Stimulated activated CD8-positive, alpha-beta memory T cell treated with anti-CD3 and anti-CD28 coated beads, Interleukin-15, amount 100 ng/mL, for 48 hours (primary cell): ENCODE results near the gene BOK.
"Not testable (repeated sequence)": the region's sequence is repeated elsewhere in the genome, so short reads cannot be mapped to it uniquely, and the experiment has no call there.

Source experiments
- DNase-seq, 2 donors: peaks; one replicate each; pipeline ENCODE4 v3.0.0-alpha.2; 2020; ENCODE audit warnings: low read depth in 2 of 2

The BOK gene, protein sequence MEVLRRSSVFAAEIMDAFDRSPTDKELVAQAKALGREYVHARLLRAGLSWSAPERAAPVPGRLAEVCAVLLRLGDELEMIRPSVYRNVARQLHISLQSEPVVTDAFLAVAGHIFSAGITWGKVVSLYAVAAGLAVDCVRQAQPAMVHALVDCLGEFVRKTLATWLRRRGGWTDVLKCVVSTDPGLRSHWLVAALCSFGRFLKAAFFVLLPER

DNA sequence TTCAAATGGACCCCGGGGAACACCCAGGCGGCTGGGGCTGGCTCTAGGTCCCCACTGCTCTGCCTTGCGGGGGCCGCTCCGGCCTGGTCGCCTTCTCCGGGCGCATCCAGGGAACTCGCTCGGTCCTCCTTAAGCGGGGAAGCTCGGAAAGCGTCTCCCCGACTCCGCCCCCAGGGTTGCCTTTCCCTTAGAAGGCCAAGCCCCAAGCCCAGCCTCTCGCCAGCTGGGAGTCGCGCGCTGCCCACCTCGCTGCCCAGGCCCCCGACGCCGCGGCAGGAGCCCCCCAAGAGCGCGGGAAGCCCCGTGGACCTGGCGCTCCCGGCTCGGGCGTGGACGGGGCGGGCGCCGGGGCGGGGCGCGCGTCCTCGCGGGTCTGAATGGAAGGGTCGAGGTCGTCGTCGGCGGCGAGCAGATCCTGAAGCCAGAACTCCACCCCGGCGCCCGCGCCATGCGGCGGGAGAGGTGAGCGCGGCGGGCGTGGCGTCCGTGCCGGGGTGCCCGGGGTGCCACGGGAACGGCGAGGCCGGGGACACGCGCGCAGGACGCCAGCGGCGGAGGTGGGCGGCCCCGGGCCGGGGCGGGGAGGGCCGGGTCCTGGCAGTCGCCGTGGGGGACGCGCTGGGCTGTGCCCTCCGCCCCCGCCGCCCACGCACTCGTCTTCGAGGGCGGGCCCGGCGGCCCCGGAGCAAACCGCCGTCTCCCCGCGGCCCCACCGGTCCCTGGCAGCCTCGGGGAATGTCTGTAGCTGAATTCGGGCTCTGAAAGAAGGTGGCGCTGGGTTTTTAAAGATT is at the start of gene BOK:
TSS of gene BOK (plus strand) at position 214 of the 791 bp plus-strand sequence. CDS start 739 bp downstream, outside the sequence.
- no peak for DNase-seq

DNA sequence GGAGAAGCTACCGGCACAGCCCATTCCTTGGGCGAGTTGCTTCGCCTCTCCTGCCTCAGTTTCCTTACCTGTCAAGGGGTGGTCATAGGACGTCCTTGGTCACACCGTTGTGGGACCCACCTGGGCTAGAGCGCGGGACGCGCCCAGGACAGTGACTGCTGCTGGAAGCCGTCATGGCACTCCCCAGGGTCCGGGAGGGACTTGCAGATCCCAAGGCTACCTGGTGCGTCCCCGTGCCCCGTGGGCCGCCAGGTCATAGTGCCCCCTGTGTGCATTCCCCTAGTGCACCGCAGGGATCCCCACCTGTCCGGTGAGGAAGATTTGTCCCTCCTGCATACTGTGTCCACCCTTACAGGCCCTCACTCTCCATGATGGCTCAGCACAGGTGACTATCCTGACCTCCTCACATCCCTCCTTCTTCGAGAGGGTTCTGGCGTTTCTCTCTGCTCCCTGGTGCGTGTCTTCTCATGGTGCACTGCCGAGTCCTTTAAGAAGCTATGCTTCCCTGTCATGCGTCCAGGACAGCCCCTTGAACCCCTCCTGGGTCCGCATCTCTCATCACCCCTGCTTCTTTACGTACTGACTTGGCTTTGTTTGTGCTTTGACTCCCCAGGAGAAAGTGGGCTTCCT is 49.3 kb upstream of the BOK start:
- no peak for DNase-seq

DNA sequence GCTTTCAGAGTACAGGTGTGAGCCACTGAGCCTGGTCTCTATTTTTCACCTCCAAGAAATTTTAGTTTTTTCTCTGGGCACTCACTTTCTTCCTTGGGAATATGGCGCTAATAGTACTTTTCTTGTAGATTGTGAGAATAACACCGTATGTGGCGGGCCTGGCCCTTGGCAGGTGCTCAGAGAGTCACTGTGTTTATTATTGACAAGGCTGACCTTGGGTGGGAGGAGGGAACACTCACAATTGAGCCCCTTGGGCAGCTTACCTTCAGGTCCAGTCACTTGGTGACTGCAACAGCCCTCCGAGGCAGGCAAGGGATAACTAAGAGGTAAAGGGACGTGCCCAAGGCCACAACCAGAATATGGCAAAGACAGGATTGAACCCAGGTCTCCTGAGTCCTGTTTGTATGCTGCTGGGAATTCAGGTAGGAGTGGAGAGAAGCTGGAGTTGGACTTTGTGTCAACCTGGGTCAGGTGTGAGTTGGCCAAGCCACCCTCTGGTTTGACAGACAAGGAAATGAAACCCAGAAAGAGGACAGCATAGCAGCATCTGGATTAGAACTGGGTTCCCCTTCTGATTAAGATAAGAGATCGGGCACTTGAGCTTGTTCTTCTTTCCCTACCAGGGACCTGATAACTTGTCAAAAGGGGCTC is 47.3 kb upstream of the BOK start:
- DNase-seq: no peak

DNA sequence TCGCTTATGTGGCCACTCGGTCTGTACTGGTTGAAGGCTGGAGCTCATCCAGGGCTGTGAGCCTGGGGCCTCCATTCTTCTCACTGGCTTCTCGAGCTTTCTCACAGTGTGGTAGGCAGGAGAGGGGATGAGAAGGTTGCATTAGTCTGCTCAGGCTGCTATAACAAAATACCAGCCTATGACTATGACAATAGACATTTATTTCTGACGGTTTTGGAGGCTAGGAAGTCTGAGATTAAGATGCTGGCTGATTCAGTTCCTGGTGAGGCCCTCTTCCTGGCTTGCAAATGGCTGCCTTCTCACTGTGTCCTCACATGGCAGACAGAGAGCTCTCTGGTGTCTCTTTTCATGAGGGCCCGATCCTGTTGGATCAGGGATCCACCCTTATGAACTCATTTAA is 44.0 kb upstream of the BOK start:
- DNase-seq: no peak

DNA sequence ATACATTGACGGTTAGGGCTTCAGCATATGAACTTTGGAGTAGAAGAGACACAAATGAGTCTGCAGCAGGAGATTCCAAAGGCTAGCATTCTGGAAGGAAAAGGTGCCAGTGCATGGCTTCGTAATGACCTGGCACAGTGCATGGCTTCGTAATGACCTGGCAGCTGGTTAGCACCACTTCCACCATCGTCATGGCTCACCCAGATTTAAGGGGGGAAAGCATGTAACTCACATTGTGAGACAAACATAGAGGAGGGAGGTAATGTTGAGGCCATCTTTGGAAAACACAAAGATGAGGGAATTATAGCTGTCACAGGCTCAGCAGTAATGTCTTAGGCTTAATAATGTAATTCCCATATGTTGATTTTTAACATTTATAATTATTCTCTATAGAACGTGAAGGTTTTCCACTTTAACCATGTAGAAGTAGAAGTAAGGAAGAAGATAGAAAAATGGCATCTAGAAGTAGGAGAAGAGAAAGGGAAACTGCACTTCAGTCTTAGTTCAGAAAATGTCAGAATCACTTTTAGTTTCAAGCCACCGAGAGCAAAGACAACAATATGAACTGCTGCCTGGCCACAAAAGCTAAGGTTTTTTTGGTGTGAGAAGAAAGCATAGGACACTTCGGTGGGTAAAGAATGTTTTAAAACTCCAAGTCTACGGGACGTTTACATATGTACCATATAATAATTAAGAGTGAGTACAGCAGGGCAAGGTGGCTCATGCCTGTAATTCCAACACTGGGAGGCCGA is 43.4 kb upstream of the BOK start:
- DNase-seq: no peak

DNA sequence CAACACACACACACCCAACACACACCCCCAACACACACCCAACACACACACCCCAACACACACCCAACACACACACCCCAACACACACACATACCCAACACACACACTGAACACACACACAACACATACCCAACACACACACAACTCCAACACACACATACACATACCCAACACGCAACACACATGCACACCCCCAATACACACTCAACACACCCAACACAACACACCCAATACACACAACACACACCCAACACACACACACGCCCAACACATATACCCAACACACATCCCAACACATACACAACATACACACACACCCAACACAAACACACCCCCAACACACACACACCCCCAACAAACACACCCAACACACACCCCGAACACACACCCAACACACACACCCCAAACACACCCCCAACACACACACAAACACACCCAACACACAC is 42.0 kb upstream of the BOK start:
- no peak for DNase-seq

DNA sequence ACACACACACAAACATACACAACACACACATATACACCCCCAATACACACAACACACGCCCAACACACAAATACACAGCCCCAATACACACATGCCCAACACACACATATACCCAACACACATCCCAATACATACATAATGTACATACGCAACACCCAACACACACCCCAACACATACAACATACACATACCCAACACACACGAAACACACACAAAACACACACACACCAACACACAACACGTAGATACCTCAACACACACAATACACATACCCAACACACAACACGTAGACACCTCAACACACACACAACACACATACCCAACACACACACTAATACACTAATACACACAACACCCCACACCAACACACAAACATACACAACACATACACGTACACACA is 41.2 kb upstream of the BOK start:
- no peak for DNase-seq

DNA sequence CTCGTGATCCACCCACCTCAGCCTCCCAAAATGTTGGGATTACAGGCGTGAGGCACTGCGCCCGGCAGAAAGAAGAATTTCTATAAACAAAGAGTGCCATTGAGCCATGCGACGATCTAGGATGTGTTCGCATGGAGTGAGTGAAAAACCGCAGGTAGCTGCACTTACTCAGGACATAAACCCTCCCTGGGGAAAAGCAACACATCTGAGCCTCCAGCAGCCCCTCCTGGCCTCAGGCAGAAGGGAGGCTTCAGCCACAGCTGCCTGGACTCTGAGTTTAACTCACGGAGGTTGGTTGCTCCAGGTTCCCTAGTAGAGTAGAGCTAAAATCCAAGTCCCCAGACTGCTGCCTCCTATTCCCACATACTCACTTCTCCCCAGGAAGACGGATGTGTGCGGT is 38.9 kb upstream of the BOK start:
- DNase-seq: no peak

DNA sequence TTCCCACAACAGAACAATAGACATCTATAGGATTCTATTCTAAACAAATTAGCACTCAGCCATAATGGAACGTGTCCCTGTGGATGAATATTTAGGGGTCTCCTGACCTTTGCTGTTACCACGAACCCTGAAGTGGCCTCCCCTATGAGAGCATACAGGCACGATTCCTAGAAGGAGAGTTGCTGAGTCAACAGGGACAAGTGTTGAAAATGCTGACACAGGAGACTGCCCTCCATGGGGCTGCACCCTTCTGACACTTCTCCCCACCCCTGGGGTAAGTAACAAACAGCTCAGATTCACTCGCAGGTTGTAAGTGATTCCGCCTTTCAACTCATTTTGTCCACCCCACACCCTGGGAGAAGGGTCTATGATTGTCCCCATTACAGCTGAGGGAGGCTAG is 36.1 kb upstream of the BOK start:
- no peak for DNase-seq

DNA sequence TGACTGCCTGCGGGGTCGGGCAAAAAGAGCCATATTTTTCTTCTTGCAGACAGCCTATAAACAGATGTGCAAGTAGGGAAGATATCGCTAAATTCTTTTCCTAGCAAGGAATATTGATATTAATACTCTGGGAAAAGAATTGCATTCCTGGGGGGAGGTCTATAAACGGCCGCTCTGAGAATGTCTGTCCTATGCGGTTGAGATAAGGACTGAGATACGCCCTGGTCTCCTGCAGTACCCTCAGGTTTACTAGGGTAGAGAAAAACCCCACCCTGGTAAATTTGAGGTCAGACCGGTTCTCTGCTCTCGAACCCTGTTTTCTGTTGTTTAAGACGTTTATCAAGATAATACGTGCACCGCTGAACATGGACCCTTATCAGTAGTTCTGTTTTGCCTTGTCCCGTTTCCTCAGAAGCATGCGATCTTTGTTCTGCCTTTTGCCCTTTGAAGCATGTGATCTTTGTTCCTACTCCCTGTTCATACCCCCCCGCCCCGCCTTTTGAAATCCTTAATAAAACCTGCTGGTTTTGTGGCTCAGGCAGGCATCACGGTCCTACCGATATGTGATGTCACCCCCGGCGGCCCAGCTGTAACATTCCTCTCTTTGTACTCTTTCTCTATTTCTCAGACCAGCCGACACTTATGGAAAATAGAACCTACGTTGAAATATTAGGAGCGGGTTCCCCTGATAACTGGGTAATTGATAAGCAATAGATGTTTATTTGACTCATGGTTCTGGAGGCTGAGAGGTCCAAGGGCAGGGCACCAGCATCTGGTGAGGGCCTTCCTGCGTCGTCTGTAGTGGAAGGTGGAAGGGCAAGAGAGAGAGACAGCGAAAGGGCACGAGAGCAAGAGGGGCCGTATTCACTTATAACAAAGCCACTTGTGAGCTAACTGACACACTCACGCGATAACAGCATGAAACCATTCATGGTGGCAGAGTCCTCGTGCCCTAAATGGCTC is 32.4 kb upstream of the BOK start:
- not testable (repeated sequence) for DNase-seq

DNA sequence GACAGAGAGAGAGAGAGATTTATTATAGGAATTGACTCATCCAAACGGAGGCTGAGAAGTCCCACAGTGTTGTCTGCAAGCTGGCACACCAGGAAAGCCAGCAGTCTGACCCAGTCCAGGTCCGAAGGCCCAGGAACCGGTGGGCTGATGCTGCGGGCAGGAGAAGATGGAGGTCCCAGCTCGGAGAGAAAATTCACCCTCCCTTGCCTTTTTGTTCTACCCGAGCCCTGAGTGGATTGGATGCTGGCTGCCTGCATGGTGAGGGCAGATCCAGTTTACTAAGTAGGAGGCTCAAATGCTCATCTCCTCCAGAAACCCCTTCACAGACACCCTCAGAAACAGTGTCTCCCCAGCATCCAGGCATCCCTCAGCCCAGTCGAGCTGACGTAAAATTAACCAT is 28.0 kb upstream of the BOK start:
- no peak for DNase-seq

DNA sequence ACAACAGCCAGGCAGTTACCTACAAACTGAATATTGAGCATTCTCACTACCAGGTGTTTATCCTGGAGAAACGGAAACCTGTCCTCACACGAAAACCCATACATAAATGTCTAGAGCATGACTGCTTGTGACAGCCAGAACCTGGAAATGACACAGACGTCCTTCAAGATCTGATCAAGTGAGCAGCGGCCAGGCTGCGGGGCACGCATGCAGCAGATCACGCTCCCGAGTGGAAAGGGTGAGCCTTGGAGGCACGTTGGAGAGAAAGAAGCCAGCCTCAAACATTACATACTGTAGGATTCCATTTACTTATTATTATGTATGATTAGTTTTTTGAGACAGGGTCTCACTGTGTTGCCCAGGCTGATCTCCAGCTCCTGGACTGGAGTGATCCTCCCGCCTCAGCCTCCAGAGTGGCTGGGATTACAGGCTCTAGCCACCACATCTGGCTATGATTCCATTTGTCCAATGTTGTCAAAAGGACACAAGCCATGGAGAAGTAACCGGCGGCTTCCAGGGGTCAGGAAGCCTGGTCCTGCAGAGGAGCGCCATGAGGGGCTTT is 27.3 kb upstream of the BOK start:
- DNase-seq: no peak

DNA sequence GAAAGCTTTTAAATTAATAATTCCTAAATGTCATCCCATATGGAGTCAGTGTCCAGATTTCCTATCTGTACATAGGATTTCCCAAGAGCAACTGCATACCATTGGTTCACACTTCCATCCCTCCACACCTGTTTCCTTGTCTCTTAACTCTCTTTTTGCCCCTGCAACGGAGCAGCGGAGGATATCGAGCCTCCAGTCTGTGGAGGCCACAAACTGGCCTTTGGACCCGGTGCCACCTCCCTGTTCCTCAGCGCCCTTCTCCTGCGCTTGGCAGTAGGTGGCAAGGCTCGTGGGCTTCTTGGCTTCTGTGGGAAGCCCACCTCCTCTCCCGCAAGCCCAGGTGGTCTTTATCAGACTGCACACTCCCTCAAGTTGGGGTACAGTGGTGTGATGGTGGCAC is 26.4 kb upstream of the BOK start:
- no peak for DNase-seq

DNA sequence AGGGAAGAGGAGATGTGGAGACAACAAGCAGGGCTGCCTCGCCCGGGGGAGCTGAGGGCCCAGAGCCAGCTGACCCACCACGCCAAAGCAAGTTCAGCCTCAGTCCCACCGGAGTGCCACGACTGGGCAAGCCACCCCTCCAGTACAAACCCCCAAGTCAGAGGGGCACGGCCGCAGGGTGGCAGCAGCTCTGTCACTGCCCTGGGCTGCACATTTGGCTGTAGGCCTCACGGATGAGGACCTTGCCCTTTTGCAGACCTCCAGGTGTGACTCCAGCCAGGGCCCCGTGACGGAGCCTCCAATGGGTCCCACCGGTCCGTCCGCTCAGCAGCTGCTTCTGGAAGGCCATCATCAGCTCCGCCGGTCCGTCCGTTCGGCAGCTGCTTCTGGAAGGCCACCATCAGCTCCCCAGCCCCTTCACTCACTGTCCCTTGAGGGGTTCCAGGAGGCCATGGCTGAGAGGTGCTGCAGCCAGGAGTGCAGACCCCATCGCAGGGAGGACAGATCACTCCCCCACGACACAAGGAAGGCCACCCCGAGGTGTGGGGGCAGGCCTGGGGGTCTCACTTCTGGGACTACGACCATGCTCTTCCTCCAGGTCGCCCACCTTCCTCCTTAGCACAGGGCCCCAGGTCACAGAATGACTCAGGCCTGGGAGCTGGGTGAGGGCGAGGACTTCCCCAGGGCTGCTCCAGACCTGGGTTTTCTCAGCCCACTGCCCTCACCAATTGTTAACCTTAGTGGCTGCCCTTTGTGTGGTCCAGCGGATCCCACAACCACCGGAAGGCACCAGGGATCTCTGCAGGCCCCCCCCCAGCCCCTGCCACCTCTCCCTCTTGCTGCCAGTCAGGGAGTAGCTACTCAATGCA is 25.6 kb upstream of the BOK start:
- DNase-seq: no peak

DNA sequence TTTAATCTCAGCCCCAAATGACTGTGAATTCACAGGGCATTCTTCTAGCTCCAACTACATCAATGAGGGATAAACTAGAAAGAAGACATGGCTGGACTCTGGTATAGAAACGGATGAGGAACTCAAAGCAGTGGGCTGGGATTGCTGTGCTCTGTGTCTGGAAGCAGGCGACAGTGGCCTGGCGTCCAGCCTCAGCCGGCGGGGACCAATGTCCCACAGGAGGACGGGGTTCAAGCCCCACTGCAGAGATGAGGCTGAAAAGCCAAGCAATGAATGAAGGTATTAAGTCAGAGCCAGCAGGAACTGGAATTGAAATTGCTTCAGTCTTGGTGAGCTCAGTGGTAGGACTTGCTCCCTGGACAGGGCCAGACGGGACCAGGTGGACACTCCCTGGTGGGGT is 24.3 kb upstream of the BOK start:
- no peak for DNase-seq

DNA sequence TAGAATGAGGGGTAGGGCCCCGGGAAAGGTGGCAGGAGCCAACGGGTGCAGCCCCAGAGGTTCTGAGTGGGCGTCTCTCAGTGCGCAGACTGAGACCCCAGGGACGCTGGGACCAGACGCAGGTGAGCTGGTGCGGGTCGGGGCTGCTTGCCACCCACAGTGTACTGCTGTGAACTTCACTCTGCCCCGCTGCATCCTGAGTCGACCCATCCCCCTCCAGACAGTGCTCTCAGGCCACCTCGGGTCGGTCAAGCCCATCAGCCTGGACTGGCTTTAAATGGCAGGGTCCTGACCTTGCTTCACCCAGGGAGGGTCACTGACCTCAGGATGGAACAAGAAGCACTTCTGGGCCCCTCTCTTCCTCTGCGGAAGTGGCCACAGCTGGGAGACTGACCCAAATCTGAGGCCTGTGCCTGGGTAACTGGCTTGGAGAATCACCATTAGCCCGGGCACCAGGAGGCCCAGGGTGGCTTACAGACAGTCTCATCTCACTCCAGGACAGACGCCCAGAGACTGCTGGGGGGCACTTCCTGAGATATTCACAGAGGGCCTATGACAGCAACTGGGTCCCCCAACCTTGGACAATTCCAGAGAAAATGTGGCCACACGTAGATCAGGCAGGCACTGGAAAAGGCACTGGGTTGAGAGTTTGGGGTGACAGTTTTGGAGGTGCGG is 23.7 kb upstream of the BOK start:
- DNase-seq: no peak

DNA sequence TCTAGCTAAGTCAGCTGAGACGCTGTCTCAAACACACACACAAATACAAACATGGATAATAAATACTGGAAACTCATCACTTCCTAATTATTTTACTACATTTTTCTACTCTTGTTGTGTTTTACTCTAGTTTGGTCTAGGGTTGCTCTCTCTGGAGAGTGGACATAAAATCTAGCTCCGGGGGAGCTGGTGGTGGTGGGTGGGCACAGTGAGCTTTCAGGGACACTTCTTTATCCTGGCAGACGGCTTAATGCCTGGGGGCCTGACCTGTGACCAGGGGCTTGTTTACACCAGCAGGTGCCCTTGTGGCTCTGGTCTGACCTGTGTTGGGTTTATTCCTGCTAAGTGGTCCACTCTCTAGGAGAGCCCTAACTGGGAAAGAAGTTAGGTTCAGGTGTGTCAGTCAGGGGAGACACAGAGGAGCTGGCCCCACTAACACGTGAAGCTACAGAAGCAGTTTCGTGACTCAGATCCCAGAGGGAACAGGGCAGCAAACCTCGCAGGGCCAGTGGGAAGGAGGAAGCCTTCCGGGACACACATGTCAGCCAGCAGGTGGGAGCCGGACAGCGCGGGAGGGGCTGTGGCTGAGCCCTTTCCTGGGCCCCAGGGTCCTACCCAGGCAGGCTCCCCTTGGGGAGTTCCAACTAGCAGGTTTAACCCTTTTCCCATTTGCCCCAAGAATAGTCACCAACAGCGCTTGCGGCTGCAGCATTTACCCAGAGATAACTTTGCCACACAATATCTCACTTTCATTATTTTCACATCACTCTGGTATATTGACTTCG is 22.5 kb upstream of the BOK start:
- no peak for DNase-seq
